Erythroblast (primary cell): ENCODE data around the gene DUSP16.

Source experiments
- GATA1 ChIP-seq: IDR thresholded peaks from 2 replicates; pipeline ENCODE4 v1.6.1; 2011; ENCODE audit warnings: low read depth, mild to moderate bottlenecking, control low read depth, low read length, moderate library complexity
- POLR2A ChIP-seq: IDR thresholded peaks from 2 replicates; pipeline ENCODE4 v1.6.1; 2011; ENCODE audit warnings: mild to moderate bottlenecking, low read length

GRCh38 chr12:12474471-12474928 lies 88.2 kb downstream of the DUSP16 start:
- no peak for TF ChIP-seq POLR2A
- TF ChIP-seq GATA1: no peak
